BLaER1 treated with 17β-estradiol and CSF1 and Interleukin-3, amounts not matched to agents 10 nM and 100 nM (cell line): Measurements from ENCODE around the gene MAP2K5.

Source experiments
- H3K27ac ChIP-seq, 11 experiments: shearing (Covaris generic); formaldehyde crosslinking; 2 replicates each; pipeline ENCODE4 v1.8.1; 2022
- H3K27me3 ChIP-seq, 11 experiments: shearing (Covaris generic); formaldehyde crosslinking; 2 replicates each; pipeline ENCODE4 v1.8.1; 2022
- H3K36me3 ChIP-seq, 11 experiments: shearing (Covaris generic); formaldehyde crosslinking; 2 replicates each; pipeline ENCODE4 v1.8.1; 2022
- H3K4me1 ChIP-seq, 10 experiments: shearing (Covaris generic); formaldehyde crosslinking; 2 replicates each; pipeline ENCODE4 v1.8.1; 2022
- H3K4me2 ChIP-seq, 11 experiments: shearing (Covaris generic); formaldehyde crosslinking; 2 replicates each; pipeline ENCODE4 v1.8.1; 2022
- H3K4me3 ChIP-seq, 10 experiments: shearing (Covaris generic); formaldehyde crosslinking; 2 replicates each; pipeline ENCODE4 v1.8.1; 2022
- H3K9ac ChIP-seq, 11 experiments: shearing (Covaris generic); formaldehyde crosslinking; 2 replicates each; pipeline ENCODE4 v1.8.1; 2022
- H3K9me3 ChIP-seq, 11 experiments: shearing (Covaris generic); formaldehyde crosslinking; replicated peaks in 1 of 11; 2 replicates each; pipeline ENCODE4 v1.8.1; 2022
- H4K20me1 ChIP-seq, 11 experiments: shearing (Covaris generic); formaldehyde crosslinking; 2 replicates each; pipeline ENCODE4 v1.8.1; 2022
- Cebpa-rat ChIP-seq, 11 experiments: shearing (Covaris generic); IDR thresholded peaks; 2 replicates each; pipeline ENCODE4 v1.8.1; 2022

The MAP2K5 gene

DNA sequence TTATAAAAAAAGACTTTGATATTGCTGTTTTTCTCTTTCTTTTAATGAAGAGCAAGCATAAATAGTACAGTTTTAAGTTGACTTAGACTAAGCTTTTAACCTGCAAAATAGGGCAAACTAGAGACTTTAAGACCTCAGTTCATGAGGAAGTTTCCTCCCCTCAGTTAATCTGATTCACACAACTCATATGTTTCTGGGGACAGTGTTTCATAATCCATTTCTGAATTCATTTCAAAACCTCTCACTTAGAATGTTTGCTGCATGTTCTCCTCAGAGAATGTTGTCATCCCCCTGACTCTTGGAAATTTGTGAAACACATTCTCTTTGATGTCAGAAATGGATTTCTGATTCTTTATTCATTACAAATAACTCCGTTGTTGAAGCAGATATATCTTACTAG lies 203.5 kb downstream of the MAP2K5 start:
- Histone ChIP-seq H3K9ac (no peak overlapping the region), H3K4me2 (peak overlapping the region in 3 of 11 experiments; percentile 23 to 47 (median 28); a peak in 4 of 22 replicates), H3K4me1 (peaks cover 11 to 35% (median 24%) of the 10 kb centered on the region in 10 experiments), H3K27me3 (no peaks in the 10 kb centered on the region), H3K9me3 (no peaks in the 10 kb centered on the region), H4K20me1 (no peaks in the 10 kb centered on the region), H3K27ac (no peak overlapping the region), H3K36me3 (peaks cover 0 to 8% (median 0%) of the 10 kb centered on the region in 11 experiments; a peak in 1 of 22 replicates), H3K4me3 (no peak overlapping the region)
- TF ChIP-seq Cebpa-rat (IDR thresholded peaks at IDR 0.05) = no peak

DNA sequence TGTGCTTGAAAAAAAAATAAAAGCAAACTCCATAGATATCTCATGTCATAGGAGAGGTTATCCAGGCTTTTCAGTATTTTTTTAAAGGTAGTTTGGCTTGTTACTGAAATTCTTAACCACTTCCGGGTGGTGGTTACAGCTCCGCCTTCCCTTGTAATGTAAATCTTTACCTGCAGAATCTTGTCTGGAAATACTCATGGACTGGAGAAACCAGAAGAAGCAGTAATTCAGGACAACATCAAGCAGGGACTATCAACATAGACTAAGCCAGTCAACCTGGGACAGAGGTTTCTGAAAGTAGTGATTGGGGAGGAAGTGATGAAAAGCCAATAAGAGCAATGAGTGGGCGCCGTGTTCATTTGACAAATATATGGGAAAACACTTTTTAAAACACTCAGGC lies 203.9 kb downstream of the MAP2K5 start:
- H4K20me1 ChIP-seq = no peaks in the 10 kb centered on the region
- no peaks in the 10 kb centered on the region for H3K27me3 ChIP-seq
- H3K27ac ChIP-seq = no peak overlapping the region
- TF ChIP-seq Cebpa-rat (IDR thresholded peaks at IDR 0.05) = no peak
- no peak overlapping the region for H3K4me3 ChIP-seq
- H3K4me1 ChIP-seq = peaks cover 7 to 30% (median 20%) of the 10 kb centered on the region in 10 experiments
- H3K4me2 ChIP-seq = peak overlapping the region in 3 of 11 experiments; percentile 23 to 47 (median 28); a peak in 6 of 22 replicates
- peaks cover 0 to 10% (median 0%) of the 10 kb centered on the region in 11 experiments; a peak in 1 of 22 replicates for H3K36me3 ChIP-seq
- no peak overlapping the region for H3K9ac ChIP-seq
- no peaks in the 10 kb centered on the region for H3K9me3 ChIP-seq

DNA sequence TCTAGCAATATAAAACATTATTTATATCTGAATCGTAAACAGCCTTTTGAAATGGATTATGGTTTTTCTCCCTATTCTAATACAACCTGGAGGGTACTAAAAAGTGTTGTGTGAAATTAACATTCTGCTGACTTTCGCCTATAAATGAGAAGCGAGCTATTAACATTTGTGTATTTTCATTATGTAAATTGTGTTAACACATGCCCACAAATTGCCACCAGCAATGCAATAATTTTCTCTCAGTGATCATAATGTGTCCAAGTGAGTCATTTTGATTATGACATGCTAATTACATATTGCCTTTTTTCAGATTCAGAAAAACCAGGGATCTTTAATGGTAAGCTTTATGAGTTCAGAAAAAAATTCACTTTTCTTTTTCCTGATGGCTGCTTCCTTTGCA lies 205.4 kb downstream of the MAP2K5 start:
- Histone ChIP-seq H4K20me1 (no peaks in the 10 kb centered on the region), H3K36me3 (peaks cover 0 to 19% (median 0%) of the 10 kb centered on the region in 11 experiments; a peak in 2 of 22 replicates), H3K4me3 (no peak overlapping the region)

DNA sequence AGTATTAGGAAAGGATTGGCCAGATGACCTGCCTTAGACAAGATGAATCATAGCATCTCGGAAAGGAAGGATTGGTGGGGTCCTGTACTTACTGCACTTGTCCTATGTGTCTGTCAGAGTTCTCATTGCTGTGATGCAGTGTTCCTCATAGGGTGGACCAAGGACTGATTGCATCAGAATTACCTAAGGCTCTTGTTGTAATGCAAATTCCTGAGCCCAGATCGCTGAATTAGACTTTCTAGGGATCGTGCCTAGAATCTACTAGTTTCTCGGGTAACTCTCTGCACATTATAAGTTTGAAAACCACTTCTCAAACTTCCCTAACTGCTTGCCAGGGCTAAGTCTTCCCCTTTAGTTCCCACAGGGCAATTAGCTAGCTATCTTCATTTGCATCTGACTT lies 207.9 kb downstream of the MAP2K5 start:
- Histone ChIP-seq H3K4me1 (peaks cover 6 to 30% (median 21%) of the 10 kb centered on the region in 10 experiments; a peak in 18 of 20 replicates), H3K27me3 (no peaks in the 10 kb centered on the region), H4K20me1 (no peaks in the 10 kb centered on the region), H3K27ac (no peak overlapping the region), H3K9ac (no peak overlapping the region), H3K4me2 (peak overlapping the region in 7 of 11 experiments; percentile 16 to 62 (median 34); a peak in 14 of 22 replicates), H3K36me3 (peaks cover 0 to 19% (median 0%) of the 10 kb centered on the region in 11 experiments; a peak in 2 of 22 replicates), H3K4me3 (no peak overlapping the region), H3K9me3 (no peaks in the 10 kb centered on the region)
- no peak for TF ChIP-seq Cebpa-rat (IDR thresholded peaks at IDR 0.05)

More for the DNA sequence above, 205.4 kb downstream of the MAP2K5 start:
- H3K27ac ChIP-seq = no peak overlapping the region
- H3K4me2 ChIP-seq = peak overlapping the region in 6 of 11 experiments; percentile 11 to 30 (median 22); a peak in 7 of 22 replicates
- no peak overlapping the region for H3K9ac ChIP-seq
- H3K9me3 ChIP-seq = no peaks in the 10 kb centered on the region
- no peak for TF ChIP-seq Cebpa-rat (IDR thresholded peaks at IDR 0.05)
- H3K27me3 ChIP-seq = no peaks in the 10 kb centered on the region
- peaks cover 6 to 30% (median 19%) of the 10 kb centered on the region in 10 experiments; a peak in 18 of 20 replicates for H3K4me1 ChIP-seq

DNA sequence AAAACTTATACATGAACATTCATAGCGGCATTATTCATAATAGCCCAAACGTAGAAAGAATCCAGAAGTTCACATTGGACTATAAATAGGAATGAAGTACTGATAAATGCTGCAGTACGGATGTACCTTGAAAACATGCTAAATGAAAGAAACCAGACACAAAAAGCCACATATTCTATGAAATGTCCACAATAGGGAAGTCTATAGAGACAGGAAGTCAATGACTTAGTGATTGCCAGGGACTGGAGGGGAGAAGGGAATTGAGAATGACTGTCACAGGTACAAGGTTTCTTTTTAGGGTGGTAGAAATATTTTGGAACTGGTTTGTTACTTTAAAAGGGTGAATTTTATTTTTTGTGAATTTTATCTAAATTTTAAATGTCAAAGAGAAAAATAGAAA lies 211.4 kb downstream of the MAP2K5 start:
- H3K4me1 ChIP-seq = peaks cover 5 to 24% (median 17%) of the 10 kb centered on the region in 10 experiments; a peak in 15 of 20 replicates
- no peaks in the 10 kb centered on the region for H3K9me3 ChIP-seq
- no peak overlapping the region for H3K4me2 ChIP-seq
- H3K4me3 ChIP-seq = no peak overlapping the region
- H3K36me3 ChIP-seq = peaks cover 0 to 16% (median 0%) of the 10 kb centered on the region in 11 experiments; a peak in 2 of 22 replicates
- TF ChIP-seq Cebpa-rat (IDR thresholded peaks at IDR 0.05) = no peak
- no peaks in the 10 kb centered on the region for H4K20me1 ChIP-seq
- no peak overlapping the region for H3K9ac ChIP-seq
- no peaks in the 10 kb centered on the region for H3K27me3 ChIP-seq
- H3K27ac ChIP-seq = no peak overlapping the region

DNA sequence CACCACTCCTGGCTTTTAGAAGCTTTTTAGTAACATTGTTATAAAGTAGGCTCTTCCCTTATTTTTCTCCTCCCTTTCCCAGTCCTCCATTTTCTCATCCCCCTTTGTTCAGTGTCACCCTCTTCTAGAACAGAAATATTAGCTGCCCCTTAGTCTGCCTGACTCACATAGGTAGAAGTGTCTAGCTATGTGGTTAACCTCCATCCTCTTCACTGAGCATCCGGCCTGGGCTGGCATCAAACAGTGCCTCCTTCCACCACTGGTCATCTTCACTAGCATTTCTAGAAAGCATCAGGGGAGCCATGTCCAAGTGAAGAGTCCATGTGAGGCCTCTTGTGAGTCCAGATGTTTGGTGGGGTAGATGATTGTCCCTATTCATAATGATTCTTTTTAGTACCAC lies 212.8 kb downstream of the MAP2K5 start:
- Histone ChIP-seq H3K36me3 (peaks cover 0 to 15% (median 0%) of the 10 kb centered on the region in 11 experiments; a peak in 2 of 22 replicates), H3K9ac (no peak overlapping the region), H3K27ac (no peak overlapping the region), H3K27me3 (no peaks in the 10 kb centered on the region), H3K4me1 (peaks cover 5 to 27% (median 19%) of the 10 kb centered on the region in 10 experiments; a peak in 15 of 20 replicates), H3K4me3 (no peak overlapping the region), H3K9me3 (no peaks in the 10 kb centered on the region), H3K4me2 (no peak overlapping the region), H4K20me1 (no peaks in the 10 kb centered on the region)
- no peak for TF ChIP-seq Cebpa-rat (IDR thresholded peaks at IDR 0.05)

DNA sequence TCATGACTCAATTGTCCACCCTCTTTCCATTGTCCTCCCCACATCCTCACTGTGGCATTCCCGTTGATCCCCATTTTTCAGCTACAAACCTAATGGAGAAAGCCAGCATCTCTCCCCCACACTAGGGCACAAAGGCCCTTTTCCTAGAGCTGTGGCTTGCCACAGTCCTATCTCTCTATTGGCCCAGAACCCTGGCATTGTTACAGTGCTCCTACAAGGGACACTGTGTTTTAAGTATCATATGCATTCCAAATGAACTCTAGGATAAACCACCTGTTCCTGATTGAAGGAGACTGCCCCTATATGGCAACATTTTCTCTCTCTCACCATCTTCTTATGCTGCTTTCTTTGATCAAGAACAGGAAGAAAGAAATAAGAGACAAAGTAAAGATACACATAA lies 213.4 kb downstream of the MAP2K5 start:
- H4K20me1 ChIP-seq = no peaks in the 10 kb centered on the region
- H3K27ac ChIP-seq = no peak overlapping the region

DNA sequence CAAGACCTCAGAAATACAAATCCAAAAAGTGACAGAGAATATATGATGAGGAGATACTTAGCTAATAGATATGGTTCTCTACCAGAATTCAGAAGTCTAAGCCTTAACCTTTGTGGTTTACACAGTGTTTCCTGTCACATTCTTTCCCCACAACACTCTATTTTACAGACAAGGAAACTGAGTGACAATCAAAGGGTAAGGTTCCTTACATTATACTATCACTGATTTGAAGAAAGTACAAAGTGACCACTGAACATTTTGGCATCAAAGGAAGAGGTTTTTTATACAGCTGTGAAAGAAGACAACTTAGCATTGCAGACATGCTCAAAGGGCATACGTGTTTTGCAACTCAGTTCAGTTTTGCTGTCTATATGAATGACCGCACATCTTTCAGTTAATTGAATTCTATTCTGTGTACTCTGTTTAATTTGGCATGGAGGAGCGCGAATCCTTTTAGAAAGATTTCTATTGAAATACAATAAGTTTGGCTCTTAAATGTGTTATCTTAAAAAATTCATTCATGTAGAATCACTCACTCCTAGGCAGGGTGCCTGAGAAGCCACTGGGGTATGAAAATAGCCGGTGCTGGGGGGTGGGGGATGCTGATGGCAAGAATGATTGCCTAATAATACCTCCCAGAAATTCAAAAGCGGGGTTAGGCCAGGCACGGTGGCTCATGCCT lies 216.3 kb downstream of the MAP2K5 start:
- Histone ChIP-seq H3K9ac (no peak overlapping the region), H3K4me3 (no peak overlapping the region), H3K4me2 (peak overlapping the region in 7 of 11 experiments; percentile 4 to 42 (median 24); a peak in 10 of 22 replicates), H4K20me1 (no peaks in the 10 kb centered on the region), H3K36me3 (peaks cover 0 to 8% (median 0%) of the 10 kb centered on the region in 11 experiments; a peak in 1 of 22 replicates), H3K4me1 (peaks cover 14 to 53% (median 45%) of the 10 kb centered on the region in 10 experiments), H3K27ac (no peak overlapping the region), H3K27me3 (no peaks in the 10 kb centered on the region), H3K9me3 (no peaks in the 10 kb centered on the region)
- TF ChIP-seq Cebpa-rat (IDR thresholded peaks at IDR 0.05) = no peak

More for the DNA sequence above, 213.4 kb downstream of the MAP2K5 start:
- Histone ChIP-seq H3K4me3 (no peak overlapping the region), H3K4me2 (no peak overlapping the region), H3K9ac (no peak overlapping the region), H3K27me3 (no peaks in the 10 kb centered on the region), H3K4me1 (peaks cover 9 to 25% (median 19%) of the 10 kb centered on the region in 10 experiments), H3K36me3 (peaks cover 0 to 14% (median 0%) of the 10 kb centered on the region in 11 experiments; a peak in 2 of 22 replicates), H3K9me3 (no peaks in the 10 kb centered on the region)
- no peak for TF ChIP-seq Cebpa-rat (IDR thresholded peaks at IDR 0.05)

DNA sequence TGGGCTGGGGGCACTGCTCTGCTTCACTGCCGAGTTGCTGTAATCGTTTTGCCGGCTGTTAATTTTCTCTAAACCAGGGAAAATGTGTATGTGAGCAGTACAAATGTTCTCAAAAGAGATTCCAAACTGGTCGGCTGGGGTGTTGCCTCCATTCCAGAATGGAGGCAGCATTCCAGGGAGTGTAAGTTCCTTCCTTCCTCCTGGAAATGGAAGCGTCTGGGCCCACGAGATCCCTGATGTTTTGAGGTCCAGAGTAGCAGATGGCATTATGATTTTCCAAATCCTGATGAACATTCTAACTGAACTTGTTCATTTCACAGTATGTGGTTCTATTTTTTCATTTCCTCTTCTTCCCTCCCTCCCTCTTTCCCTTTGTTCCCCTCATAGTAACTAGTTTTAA lies 218.4 kb downstream of the MAP2K5 start:
- no peaks in the 10 kb centered on the region for H4K20me1 ChIP-seq
- H3K4me1 ChIP-seq = peaks cover 11 to 58% (median 46%) of the 10 kb centered on the region in 10 experiments
- H3K9ac ChIP-seq = no peak overlapping the region
- H3K36me3 ChIP-seq = peaks cover 0 to 14% (median 0%) of the 10 kb centered on the region in 11 experiments; a peak in 4 of 22 replicates
- no peaks in the 10 kb centered on the region for H3K9me3 ChIP-seq
- H3K27me3 ChIP-seq = no peaks in the 10 kb centered on the region
- H3K4me3 ChIP-seq = no peak overlapping the region
- H3K4me2 ChIP-seq = peak overlapping the region; percentile 48 to 84 (median 64)
- TF ChIP-seq Cebpa-rat (IDR thresholded peaks at IDR 0.05) = no peak
- H3K27ac ChIP-seq = no peak overlapping the region; a peak in 1 of 22 replicates
